WTC11 (cell line): ENCODE data around the gene CHN1. TPM values are rescaled to one million over a fixed set of nuclear protein-coding genes. Genes with fewer than 3 reads are reported as not detected.

Experiments used
- ATAC-seq: fragments of 200-7000 bp; cut with Tn5 transposase; 2 replicates; pipeline ENCODE4 v1.10.0; 2021; ENCODE audit warnings: mild to moderate bottlenecking, moderate library complexity
- CTCF ChIA-PET: fragments of 300-600 bp; sonication (Branson Sonifier 250); formaldehyde crosslinking; loops from one replicate; lab custom pipeline; 2021; ENCODE audit warnings: antibody characterized with exemption; lab: Charles Lee
- POLR2A ChIA-PET: fragments of 350-600 bp; sonication (Branson Sonifier 250); formaldehyde crosslinking; loops from one replicate; lab custom pipeline; 2021; ENCODE audit warnings: antibody characterized with exemption; lab: Charles Lee
- DNase-seq: peaks from one replicate; pipeline ENCODE4 v3.0.0; 2021; ENCODE audit warnings: low spot score
- H3K27ac Mint-ChIP-seq: 2 replicates; pipeline ENCODE4 v1.8.0; 2021; ENCODE audit warnings: mixed read lengths
- H3K27me3 Mint-ChIP-seq: 2 replicates; pipeline ENCODE4 v1.8.0; 2021; ENCODE audit warnings: low read depth, mild to moderate bottlenecking, moderate library complexity, mixed read lengths
- H3K36me3 Mint-ChIP-seq: 2 replicates; pipeline ENCODE4 v1.8.0; 2021; ENCODE audit warnings: mixed read lengths
- H3K4me1 Mint-ChIP-seq: 2 replicates; pipeline ENCODE4 v1.8.0; 2022; ENCODE audit warnings: mixed read lengths
- H3K4me3 Mint-ChIP-seq: 2 replicates; pipeline ENCODE4 v1.8.0; 2021; ENCODE audit warnings: mild to moderate bottlenecking, moderate library complexity, mixed read lengths
- H3K9me3 Mint-ChIP-seq: 2 replicates; pipeline ENCODE4 v1.8.0; 2021; ENCODE audit warnings: mixed read lengths
- ETV6 ChIP-seq: sonication (generic); formaldehyde crosslinking; IDR thresholded peaks from 2 replicates; pipeline ENCODE4 v1.8.1; 2022; ENCODE audit warnings: mild to moderate bottlenecking, missing genetic modification reagents
- GTF2I ChIP-seq: fragments of 250-450 bp; sonication (Bioruptor Pico); conservative IDR thresholded peaks from 2 replicates; pipeline ENCODE4 v1.4.0; 2021; ENCODE audit warnings: mild to moderate bottlenecking
- JUN ChIP-seq: sonication (generic); formaldehyde crosslinking; IDR thresholded peaks from 2 replicates; pipeline ENCODE4 v1.8.0; 2023; ENCODE audit warnings: mild to moderate bottlenecking, missing genetic modification reagents
- MYBL2 ChIP-seq: sonication (generic); formaldehyde crosslinking; IDR thresholded peaks from 2 replicates; pipeline ENCODE4 v1.8.1; 2023; ENCODE audit warnings: mild to moderate bottlenecking, moderate library complexity, missing genetic modification reagents
- NFYB ChIP-seq: sonication (generic); formaldehyde crosslinking; conservative IDR thresholded peaks from 2 replicates; pipeline ENCODE4 v1.8.0; 2022; ENCODE audit warnings: low read depth, missing genetic modification reagents
- NR2C2 ChIP-seq: sonication (generic); formaldehyde crosslinking; IDR thresholded peaks from 2 replicates; pipeline ENCODE4 v1.8.0; 2022; ENCODE audit warnings: mild to moderate bottlenecking, missing genetic modification reagents
- NR3C1 ChIP-seq: sonication (generic); formaldehyde crosslinking; conservative IDR thresholded peaks from 2 replicates; pipeline ENCODE4 v1.8.1; 2023; ENCODE audit warnings: low read depth, mild to moderate bottlenecking, missing genetic modification reagents
- PRRX2 ChIP-seq: fragments of 250-450 bp; sonication (Bioruptor Pico); IDR thresholded peaks from 2 replicates; pipeline ENCODE4 v1.8.0; 2021; ENCODE audit warnings: mild to moderate bottlenecking
- RORB ChIP-seq: fragments of 250-450 bp; sonication (Bioruptor Pico); IDR thresholded peaks from 2 replicates; pipeline ENCODE4 v1.9.0; 2021; ENCODE audit warnings: mild to moderate bottlenecking
- ZBTB21 ChIP-seq: sonication (generic); formaldehyde crosslinking; IDR thresholded peaks from 2 replicates; pipeline ENCODE4 v1.8.1; 2023; ENCODE audit warnings: mild to moderate bottlenecking, missing genetic modification reagents, borderline replicate concordance
- ZNF121 ChIP-seq: sonication (generic); formaldehyde crosslinking; IDR thresholded peaks from 2 replicates; pipeline ENCODE4 v1.8.0; 2023; ENCODE audit warnings: missing genetic modification reagents
- ZNF232 ChIP-seq: sonication (generic); formaldehyde crosslinking; IDR thresholded peaks from 2 replicates; pipeline ENCODE4 v1.8.0; 2022; ENCODE audit warnings: mild to moderate bottlenecking, missing genetic modification reagents
- ZNF416 ChIP-seq: fragments of 250-450 bp; sonication (Bioruptor Pico); IDR thresholded peaks from 2 replicates; pipeline ENCODE4 v1.9.0; 2021; ENCODE audit warnings: mild to moderate bottlenecking, inconsistent platforms
- total RNA-seq: library from RNA; stranded (reverse); gene quantifications from 3 replicates; pipeline ENCODE4 v1.2.3, GENCODE V29; 2021
- TF ChIP-seq, protein P1 (sequence below): fragments of 250-450 bp; sonication (Bioruptor Pico); IDR thresholded peaks from 2 replicates; pipeline ENCODE4 v1.9.0; 2021; ENCODE audit warnings: mild to moderate bottlenecking, borderline replicate concordance
- TF ChIP-seq, protein P2 (sequence below): sonication (generic); formaldehyde crosslinking; IDR thresholded peaks from 2 replicates; pipeline ENCODE4 v1.8.0; 2023; ENCODE audit warnings: missing genetic modification reagents
- TF ChIP-seq, protein P3 (sequence below): sonication (generic); formaldehyde crosslinking; IDR thresholded peaks from 2 replicates; pipeline ENCODE4 v1.8.0; 2022; ENCODE audit warnings: mild to moderate bottlenecking, missing genetic modification reagents
- TF ChIP-seq, protein P4 (sequence below): sonication (generic); formaldehyde crosslinking; IDR thresholded peaks from 2 replicates; pipeline ENCODE4 v1.8.1; 2023; ENCODE audit warnings: mild to moderate bottlenecking, moderate library complexity, missing genetic modification reagents

The CHN1 gene
- total RNA-seq, 1 experiment from 2014 or later = 30.0 TPM

DNA sequence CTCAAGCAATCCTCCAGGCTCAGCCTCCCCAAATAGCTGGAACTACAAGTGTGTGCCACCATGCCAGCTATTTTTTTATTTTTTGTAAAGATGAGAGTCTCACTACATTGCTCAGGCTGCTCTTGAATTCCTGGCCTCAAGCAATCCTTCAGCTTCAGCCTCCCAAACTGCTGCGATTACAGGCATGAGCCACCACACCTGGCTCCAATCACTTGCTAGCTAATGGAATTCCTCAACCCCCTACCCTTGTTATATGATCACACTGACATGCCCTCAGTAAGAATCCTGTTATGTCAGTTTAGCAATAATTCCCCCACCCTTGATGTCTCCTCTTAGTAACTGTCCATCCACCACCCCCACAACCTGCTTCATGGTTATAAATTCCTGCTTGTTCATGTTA, 12.3 kb downstream of the CHN1 start:
- no peak for ATAC-seq
- H3K4me3 Mint-ChIP-seq = no peak overlapping the region
- no peaks in the 10 kb centered on the region for H3K27me3 Mint-ChIP-seq
- H3K9me3 Mint-ChIP-seq = no peaks in the 10 kb centered on the region
- no peak for DNase-seq
- H3K4me1 Mint-ChIP-seq = peaks cover 36% of the 10 kb centered on the region
- ChIA-PET POLR2A (no interaction called here), CTCF (interaction anchor here (1.0 to 5.4 kb wide), 5 partner anchors 117 to 293 kb away, joined by 3 to 68 read pairs (median 3); no protein-coding TSS in a partner anchor)
- H3K27ac Mint-ChIP-seq = no peak overlapping the region
- H3K36me3 Mint-ChIP-seq = peaks cover 2% of the 10 kb centered on the region; the same call in 1 of the 2 replicates
- TF ChIP-seq GTF2I (no peak), NFYB (CRISPR knock-in tag) (no peak), ZNF232 (CRISPR knock-in tag) (no peak), NR2C2 (no peak), NR3C1 (CRISPR knock-in tag) (no peak)
- TF ChIP-seq, protein P1, sequence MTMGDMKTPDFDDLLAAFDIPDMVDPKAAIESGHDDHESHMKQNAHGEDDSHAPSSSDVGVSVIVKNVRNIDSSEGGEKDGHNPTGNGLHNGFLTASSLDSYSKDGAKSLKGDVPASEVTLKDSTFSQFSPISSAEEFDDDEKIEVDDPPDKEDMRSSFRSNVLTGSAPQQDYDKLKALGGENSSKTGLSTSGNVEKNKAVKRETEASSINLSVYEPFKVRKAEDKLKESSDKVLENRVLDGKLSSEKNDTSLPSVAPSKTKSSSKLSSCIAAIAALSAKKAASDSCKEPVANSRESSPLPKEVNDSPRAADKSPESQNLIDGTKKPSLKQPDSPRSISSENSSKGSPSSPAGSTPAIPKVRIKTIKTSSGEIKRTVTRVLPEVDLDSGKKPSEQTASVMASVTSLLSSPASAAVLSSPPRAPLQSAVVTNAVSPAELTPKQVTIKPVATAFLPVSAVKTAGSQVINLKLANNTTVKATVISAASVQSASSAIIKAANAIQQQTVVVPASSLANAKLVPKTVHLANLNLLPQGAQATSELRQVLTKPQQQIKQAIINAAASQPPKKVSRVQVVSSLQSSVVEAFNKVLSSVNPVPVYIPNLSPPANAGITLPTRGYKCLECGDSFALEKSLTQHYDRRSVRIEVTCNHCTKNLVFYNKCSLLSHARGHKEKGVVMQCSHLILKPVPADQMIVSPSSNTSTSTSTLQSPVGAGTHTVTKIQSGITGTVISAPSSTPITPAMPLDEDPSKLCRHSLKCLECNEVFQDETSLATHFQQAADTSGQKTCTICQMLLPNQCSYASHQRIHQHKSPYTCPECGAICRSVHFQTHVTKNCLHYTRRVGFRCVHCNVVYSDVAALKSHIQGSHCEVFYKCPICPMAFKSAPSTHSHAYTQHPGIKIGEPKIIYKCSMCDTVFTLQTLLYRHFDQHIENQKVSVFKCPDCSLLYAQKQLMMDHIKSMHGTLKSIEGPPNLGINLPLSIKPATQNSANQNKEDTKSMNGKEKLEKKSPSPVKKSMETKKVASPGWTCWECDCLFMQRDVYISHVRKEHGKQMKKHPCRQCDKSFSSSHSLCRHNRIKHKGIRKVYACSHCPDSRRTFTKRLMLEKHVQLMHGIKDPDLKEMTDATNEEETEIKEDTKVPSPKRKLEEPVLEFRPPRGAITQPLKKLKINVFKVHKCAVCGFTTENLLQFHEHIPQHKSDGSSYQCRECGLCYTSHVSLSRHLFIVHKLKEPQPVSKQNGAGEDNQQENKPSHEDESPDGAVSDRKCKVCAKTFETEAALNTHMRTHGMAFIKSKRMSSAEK (CRISPR knock-in tag) = no peak
- TF ChIP-seq, protein P2, sequence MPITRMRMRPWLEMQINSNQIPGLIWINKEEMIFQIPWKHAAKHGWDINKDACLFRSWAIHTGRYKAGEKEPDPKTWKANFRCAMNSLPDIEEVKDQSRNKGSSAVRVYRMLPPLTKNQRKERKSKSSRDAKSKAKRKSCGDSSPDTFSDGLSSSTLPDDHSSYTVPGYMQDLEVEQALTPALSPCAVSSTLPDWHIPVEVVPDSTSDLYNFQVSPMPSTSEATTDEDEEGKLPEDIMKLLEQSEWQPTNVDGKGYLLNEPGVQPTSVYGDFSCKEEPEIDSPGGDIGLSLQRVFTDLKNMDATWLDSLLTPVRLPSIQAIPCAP (CRISPR knock-in tag) = no peak

DNA sequence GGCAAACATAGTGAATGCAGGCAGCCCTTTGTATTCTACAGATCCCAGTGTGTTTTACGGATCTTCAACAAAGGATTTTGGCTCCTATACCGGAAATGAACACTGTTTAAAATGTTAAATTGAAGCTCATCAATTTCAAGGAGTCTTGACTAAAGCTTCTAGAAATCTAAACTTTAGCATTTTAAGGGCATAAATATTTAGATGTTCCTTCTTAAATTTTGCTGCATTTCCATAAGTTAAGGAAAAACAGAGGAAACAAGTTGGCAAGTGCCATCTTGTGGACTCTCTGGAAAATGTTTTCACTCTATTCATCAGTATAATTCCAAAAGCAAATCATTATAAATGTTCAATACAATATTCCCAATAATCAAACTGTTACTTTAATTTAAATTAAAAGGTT, 19.6 kb downstream of the CHN1 start:
- POLR2A ChIA-PET = no interaction called here
- ATAC-seq (no peak), DNase-seq (no peak)
- Mint-ChIP-seq H3K27ac (no peak overlapping the region), H3K27me3 (no peaks in the 10 kb centered on the region), H3K36me3 (0 out of 2 replicates have a peak, but pooled peaks cover 3% of the 10 kb centered on the region), H3K9me3 (no peaks in the 10 kb centered on the region), H3K4me1 (peaks cover 33% of the 10 kb centered on the region), H3K4me3 (no peak overlapping the region)
- CTCF ChIA-PET = interaction anchor here (0.7 to 4.5 kb wide), 4 partner anchors 97 to 285 kb away, joined by 3 to 39 read pairs (median 9); no protein-coding TSS in a partner anchor
- TF ChIP-seq MYBL2 (CRISPR knock-in tag) = no peak
- TF ChIP-seq RORB (CRISPR knock-in tag) = no peak
- TF ChIP-seq JUN (CRISPR knock-in tag) = no peak
- TF ChIP-seq, protein P2 (CRISPR knock-in tag) = no peak
- TF ChIP-seq PRRX2 (CRISPR knock-in tag) = no peak
- TF ChIP-seq, protein P3, sequence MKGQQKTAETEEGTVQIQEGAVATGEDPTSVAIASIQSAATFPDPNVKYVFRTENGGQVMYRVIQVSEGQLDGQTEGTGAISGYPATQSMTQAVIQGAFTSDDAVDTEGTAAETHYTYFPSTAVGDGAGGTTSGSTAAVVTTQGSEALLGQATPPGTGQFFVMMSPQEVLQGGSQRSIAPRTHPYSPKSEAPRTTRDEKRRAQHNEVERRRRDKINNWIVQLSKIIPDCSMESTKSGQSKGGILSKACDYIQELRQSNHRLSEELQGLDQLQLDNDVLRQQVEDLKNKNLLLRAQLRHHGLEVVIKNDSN (CRISPR knock-in tag) = no peak
- no peak for TF ChIP-seq ETV6

DNA sequence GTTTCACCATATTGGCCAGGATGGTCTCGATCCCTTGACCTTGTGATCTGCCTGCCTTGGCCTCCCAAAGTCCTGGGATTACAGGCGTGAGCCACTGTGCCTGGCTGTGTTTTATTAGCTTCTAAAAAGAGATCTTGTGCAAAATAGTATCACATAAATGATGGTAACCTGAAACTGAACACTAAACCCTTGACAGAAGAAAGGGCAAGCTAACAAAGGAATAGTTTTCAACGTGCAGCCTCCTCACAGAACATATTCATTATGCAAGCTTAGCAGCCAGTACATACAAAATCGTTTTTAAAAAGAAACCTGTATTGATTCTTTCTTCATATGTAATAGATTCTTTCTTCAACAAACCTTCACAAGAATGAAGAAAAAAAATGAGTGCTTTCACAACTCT, 20.6 kb downstream of the CHN1 start:
- H3K27ac Mint-ChIP-seq = peak overlapping the region; percentile 69
- POLR2A ChIA-PET = interaction anchor here (0.7 kb wide), 1 partner anchor 70 kb away, joined by 4 read pairs; no protein-coding TSS in a partner anchor

More for the DNA sequence above, 20.6 kb downstream of the CHN1 start:
- CTCF ChIA-PET = interaction anchor here (1.2 to 4.5 kb wide), 7 partner anchors 96 to 287 kb away, joined by 4 to 39 read pairs (median 7); no protein-coding TSS in a partner anchor
- ATAC-seq (no peak), DNase-seq (no peak)
- Mint-ChIP-seq H3K4me1 (peaks cover 34% of the 10 kb centered on the region), H3K36me3 (0 out of 2 replicates have a peak, but pooled peaks cover 3% of the 10 kb centered on the region), H3K4me3 (no peak overlapping the region), H3K9me3 (no peaks in the 10 kb centered on the region), H3K27me3 (no peaks in the 10 kb centered on the region)
- TF ChIP-seq, protein P2 (CRISPR knock-in tag) = no peak
- TF ChIP-seq, protein P4, sequence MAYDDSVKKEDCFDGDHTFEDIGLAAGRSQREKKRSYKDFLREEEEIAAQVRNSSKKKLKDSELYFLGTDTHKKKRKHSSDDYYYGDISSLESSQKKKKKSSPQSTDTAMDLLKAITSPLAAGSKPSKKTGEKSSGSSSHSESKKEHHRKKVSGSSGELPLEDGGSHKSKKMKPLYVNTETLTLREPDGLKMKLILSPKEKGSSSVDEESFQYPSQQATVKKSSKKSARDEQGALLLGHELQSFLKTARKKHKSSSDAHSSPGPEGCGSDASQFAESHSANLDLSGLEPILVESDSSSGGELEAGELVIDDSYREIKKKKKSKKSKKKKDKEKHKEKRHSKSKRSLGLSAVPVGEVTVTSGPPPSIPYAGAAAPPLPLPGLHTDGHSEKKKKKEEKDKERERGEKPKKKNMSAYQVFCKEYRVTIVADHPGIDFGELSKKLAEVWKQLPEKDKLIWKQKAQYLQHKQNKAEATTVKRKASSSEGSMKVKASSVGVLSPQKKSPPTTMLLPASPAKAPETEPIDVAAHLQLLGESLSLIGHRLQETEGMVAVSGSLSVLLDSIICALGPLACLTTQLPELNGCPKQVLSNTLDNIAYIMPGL (CRISPR knock-in tag) = no peak
- TF ChIP-seq ZNF121 (CRISPR knock-in tag) (no peak), ZNF416 (CRISPR knock-in tag) (no peak), ZBTB21 (no peak)
